Activated CD4-positive, alpha-beta T cell treated with anti-CD3 and anti-CD28 coated beads, Interleukin-2, amount 50 U/mL, for 48 hours (primary cell): ENCODE data around the gene ANTXRL.
"Not testable (repeated sequence)": the region's sequence is repeated elsewhere in the genome, so short reads cannot be mapped to it uniquely, and the experiment has no call there.

Source experiments
- DNase-seq, 2 experiments: peaks; one replicate each; pipeline ENCODE4 v3.0.0-alpha.2; 2020

Gene ANTXRL

DNA sequence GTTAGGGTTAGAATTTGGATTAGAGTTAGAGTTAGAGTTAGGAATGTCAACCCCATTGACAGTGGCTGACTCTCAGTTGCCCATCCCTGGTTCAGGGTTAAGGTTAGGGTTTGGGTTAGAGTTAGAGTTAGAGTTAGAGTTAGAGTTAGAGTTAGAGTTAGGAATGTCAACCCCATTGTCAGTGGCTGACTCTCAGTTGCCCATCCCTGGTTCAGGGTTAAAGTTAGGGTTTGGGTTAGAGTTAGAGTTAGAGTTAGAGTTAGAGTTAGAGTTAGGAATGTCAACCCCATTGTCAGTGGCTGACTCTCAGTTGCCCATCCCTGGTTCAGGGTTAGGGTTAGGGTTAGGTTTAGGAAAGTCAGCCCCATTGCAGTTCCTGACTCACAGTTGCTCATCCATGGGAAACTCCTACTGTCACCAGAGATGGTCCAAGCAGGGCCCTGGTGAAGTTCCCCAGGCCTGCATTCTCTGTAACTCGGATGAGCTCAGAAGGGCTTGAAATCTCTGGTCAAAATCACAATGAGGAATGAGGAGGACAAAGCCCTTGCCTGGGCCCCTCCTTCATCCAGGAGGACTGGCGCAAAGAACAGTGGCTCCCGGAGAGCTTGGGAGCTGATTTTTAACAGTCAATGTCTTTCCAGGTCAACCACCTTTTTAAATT, 8.7 kb downstream of the ANTXRL start:
- DNase-seq: not testable (repeated sequence)

DNA sequence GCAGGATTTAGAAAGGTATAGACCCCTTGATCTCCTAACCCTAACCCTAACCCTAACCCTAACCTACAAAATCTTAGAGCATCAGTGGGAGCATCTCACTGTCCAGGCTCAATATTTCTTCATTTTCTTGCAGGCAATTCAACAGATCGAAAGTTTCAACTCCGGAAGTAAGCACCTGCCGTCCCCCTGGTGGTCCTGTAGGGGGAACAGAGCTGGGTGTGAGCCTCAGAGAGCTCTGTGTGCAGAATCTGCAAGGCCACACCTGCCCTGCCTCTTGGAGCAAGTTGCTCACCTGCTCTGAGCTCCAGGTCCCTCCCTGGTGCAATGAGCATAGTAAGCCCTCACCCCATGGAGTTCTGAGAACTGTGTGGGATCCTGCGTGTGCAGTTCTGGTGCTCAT, 9.3 kb downstream of the ANTXRL start:
- not testable (repeated sequence) for DNase-seq

DNA sequence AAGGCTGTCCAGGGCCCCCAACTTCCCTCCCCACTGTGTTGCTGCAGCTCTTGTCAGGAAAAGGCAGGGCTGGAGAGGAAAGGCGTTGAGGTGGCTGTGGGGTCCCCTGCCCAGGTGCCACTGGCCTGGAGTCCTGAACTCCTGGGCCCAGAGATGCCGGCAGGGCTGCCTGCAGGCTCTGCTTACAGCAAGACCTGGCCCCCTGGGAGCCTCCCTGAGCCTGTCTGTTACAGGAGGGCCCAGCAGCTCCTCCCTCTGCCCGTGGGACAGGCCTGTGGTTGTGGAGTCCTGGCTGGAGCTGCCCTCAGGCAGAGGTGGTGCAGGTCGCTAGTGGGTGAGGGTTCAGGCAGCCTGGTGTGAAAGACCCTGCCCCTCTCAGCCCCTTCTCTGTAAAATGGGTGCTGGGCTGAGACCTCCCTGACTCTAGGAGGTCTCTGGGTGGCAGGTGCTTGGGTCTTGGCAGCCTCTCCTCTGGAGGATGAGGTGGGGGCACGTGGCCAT, 9.9 kb downstream of the ANTXRL start:
- no peak for DNase-seq

DNA sequence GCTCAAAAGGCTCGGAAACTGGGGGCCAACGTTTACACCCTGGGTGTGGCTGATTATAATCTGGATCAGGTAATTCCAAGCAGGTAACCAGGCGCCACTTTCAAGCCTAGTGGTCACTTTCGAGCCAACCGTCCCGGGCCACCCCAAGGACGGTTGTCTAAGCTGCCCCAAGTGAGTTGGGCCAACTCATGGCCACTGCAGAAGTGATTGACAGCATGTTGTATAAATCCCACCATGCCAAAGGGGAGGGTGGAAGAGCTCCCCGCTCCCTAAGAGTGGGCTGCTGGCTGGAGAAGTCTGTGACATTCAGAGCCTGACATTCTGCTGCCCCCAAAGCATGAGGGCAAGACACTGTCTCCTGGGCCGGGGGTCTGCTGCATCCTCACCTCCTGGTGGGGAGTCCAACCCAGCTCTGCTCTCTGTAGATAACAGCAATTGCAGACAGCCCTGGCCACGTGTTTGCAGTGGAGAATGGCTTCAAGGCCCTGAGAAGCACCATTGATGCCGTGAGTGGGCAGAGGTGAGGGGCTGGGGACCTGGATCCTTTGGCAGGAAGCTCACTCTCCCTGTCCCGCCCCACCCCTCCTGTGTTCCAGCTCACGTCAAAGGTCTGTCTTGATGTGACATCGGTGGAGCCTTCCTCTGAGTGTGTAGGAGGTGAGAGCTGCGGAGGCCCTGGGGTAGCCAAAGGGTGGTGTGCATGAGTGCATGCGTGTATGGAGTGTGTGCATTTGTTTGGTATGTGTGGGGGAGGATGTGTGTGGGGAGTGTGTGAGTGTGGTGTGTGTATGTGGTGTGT, 10.8 kb downstream of the ANTXRL start:
- peak in 1 of 2 experiments; percentile 27 for DNase-seq

DNA sequence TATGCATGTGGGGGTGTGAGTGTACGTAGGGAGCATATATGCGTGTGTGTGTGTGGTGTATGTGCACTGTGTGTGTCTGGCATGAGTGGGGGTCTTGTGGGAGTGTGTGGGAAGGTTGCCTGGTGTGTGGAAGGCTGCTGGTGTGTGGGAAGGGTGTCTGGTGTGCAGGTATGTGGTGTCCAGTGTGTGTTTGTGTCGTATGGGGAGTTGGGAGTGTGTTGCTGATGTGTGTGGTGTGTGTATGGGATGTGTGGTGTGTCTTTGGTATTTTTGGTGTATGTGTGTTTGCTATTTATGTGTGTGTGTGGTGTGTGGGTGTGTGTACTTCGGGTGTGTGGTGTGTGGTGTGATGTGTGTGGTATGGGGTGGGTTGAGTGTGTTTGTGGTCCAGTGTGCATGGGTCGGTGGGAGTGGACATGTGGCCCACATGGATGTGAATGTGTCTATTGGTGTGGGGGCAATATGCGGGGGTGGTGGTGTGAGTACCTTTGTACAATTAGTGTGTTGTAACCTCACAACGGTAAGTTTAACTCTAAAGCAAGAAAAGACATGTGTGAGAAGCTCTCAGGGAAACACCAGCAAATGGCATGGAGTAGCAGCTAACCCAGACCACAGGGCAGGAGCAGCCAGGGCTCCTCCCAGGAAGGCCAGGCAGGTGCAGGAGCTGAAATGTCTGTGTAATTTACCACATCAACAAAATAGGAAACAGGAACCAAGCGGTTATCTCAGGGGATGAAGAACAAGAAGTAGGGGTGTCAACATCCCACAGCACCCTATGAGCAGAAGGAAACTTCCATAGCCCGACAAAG, 11.9 kb downstream of the ANTXRL start:
- no peak for DNase-seq

DNA sequence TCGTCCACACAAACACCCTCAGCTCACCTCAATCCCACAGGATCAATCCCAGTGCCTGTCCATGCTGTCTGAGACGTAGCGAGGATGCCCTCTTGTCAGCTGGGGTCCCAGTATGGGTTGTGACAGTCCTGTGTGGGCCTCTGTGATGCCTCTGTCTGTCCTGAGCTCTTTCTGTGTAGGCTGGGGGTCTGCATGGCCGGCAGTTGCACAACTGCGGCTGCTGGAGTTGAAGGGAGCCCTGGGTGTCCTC, 12.4 kb downstream of the ANTXRL start:
- no peak for DNase-seq

DNA sequence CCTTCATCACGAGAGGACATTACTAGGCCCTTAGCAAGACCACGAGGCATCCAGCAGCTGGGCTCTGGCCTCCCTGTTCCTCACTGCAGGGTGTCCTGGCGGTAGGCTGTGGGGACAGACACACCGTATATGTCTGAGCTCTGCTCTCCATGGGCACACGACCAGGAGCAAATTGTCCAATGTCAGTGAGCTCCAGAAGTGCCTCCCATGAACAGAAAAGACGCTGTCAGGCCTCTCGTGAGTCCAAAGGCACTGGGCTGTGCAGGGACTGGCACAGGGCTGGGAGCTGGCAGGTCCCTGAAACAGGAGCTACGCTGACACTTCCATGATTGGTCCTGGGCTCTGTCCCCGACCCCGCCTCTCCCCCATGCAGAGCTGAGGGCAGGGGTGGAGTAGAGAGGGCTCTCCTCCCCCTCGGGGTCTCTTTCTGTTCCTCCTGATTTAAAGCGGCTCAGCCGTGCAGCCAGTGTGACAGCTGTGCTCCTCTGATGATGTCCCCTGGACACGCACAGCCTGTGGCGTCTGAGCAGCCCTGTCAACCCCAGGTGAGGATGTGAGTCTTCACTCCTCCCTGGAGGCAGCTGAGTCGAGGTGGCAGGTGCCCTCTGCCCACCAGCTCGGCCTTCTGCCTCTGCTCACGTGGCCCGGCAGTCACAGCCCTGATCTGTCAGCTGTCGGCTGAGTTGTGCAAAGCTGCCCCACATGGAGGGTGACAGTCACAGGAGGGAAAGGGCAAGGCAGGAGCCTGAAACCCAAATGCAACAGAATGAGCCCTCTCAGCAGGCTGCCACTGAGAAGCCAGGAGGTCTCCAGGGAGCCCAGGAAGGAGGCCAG, 13.0 kb downstream of the ANTXRL start:
- no peak for DNase-seq

DNA sequence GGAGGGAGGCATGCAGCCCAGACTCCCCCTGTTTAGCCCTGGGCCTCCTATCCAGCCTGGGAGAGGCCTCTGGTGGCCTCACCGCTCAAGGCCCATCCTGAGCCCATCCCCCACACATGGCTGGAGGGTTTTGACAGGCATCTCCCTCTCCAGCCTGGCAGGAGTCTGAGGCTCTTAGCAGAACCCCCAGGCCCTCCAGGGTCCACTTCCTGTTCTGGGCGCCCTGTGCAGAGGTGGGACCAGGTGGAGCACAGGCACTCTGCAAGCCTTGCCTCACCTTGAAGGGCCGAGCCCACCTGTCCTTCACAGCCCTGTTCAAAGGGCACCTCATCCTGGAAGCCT, 13.5 kb downstream of the ANTXRL start:
- DNase-seq: not testable (repeated sequence)

DNA sequence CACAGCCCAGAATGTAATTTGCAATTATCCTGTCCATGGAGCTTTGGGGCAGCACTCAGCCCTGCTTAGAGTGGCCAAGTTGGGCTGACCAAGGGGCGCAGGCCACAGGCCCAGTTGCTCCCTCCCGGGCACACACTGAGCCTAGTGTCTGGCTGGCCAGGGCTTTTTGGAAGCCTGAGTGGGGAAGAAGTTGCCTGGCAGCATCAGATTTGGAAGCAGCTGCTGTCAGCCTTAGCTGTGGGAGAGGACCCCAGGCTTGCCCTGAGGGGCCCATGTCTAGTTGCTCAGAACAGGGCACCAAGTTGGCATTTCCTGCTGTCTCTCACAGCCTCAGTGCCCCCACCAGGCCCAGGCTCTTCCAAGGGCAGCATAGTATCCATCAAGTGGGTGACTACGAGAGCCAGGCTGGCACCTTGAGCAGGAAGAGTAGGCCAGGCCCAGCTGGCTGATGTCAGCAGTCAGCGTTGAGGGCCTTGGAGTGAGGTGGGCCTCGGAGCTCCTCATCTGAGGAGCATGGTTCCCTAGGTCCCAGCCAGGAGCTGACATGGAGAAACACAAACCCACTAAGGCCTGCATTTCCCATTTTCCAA, 14.4 kb downstream of the ANTXRL start:
- DNase-seq: no peak

DNA sequence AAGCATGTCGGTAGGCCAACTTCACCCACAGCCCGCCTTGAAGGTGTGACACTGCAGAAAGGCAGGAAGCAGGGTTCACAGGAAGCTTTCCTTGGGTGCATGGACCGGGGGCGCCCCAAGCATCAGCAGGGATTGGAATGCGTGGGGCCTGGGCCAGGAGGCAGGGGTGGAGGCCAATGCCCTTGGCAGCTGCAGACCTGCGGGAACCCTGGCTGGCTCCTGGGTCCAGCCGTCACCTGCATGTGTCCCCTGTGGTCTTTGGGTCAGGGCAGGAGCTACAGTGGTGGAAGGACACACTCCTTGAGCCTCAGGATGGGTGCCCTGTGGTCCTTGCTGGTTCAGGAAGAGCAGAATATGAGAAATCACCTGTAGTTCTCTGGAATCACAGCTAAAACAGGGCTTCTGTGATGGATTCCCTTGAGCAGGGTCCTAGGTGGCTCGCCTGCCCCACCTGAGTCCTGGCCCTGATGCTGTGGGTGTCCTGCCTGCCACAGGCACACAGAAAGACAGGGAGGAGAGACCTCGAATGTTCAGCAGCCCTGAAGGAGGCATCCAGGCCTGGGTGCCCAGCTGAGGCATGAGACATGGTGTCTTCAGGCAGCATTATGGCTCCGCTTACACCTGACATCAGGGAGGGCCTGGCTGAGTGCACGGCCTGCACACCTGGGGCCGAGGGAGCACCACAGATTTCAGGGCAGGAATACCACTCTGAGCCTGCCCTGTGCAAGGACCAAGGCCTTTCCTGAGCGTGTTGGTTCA, 15.1 kb downstream of the ANTXRL start:
- DNase-seq: no peak

DNA sequence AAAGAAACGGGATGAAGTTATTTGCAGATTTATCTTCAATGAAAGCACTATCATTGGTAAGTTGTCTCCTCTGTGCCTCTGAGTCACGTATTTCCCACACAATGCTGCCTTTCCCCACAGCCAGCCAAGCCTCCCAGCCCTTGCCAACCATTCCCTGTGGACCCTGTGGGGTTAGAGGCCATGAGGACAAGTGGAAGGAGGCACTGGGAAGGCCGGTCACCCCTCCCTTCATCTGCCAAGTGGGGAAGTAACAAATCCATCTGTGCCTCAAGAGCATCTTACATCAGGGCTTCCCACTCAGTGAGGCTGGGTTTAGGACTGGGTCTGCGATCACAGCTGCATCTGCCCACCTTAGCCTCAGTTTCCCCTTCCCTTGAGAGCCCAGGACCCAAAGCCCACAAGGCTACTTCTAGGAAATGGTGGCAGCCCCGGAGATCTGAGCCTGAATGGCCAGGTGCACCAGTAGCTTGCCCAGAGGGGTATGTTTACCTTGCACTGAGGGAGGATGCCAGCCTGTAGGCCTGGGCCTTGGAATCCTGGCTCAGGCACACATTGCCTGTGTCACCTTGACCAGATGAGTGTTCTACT, 16.1 kb downstream of the ANTXRL start:
- DNase-seq: not testable (repeated sequence)

DNA sequence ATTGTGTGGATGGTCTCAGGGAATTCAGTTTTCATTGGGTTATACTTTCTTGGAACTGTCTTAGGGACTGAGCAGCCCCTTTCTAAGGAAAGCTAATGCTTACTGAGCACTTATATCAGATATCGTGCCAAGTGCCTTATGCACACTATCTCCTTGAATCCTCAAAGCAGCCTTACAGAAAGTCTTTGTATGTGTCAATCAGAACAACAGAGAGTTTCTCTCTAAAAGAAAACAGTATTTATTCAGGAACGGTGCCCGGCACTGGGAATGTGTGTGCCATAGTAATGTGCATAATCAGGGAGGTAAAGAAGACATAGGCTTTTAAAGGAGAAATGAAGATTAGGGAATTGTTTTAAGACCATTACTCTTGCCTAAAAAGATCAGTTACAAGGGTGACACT, 17.3 kb downstream of the ANTXRL start:
- DNase-seq: no peak

DNA sequence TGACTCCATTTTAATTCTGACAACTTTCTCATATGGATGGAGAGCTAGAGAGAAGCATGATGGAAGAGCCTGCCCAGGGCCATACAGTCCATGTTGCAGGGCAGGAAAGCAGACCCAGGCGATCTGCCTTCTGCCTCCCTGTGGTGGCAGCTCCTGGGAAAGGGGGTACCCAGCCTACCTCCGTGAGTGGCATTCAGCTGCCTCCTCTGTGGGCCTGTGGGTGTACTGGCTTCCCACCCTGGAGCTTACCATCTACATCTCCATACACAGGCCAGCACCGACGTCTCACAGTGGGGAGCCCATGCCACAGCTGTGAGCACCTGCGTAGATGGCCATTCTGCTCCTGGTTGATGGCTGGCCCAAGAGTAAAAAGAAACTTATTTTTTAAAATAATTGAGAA, 17.9 kb downstream of the ANTXRL start:
- not testable (repeated sequence) for DNase-seq

DNA sequence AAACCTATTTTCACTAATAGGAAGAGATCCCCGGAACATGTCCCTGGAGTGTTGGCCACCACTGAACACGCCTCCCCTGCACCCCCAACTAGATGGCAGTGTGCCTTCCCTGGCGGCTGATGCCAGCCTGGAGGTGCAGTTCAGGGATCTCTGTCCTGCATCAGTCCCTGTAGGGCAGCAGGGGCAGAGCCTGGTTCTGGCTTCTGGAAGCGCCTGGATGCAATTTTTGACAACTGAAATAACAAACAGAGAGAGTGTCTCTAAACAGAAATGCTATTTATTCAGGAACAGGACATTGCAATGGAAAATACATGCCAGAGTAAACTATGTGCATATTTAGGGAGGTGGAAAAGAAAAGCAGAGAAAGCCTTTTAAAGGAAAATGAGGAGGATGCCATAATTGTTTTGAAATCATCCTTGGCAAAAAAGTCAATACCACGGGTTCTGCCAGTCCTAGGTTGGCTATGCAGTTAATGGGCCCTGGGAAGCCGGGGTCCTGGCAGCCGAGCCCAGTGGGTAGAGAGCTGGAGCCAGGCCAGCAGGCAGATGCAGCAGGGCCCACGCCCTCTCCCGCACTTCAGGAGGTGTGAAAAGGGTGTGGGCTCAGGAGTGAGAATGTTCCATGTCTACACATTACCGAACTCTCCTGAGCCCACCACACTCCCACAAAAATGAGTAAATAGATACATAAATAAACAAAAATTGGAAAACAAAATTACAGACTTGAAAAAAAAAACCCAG, 18.5 kb downstream of the ANTXRL start:
- no peak for DNase-seq

DNA sequence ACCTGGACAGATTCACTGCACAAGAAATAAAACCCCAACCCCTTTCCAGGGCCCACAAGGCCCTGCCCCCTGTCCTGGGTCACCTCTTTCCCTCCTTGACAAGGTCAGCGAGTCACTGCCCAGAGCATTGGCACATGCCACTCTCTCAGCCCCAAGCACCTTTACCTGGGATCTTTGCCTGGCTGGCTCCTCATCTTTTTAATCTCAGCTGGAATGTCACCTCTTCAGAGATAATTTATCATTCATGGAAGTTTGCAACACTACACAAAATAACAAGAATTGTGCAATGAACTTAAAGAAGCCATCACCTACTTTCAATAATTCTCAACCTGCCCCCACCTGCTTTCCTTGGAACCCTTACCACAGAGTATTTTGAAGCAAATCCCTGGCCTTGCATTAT, 19.2 kb downstream of the ANTXRL start:
- DNase-seq: no peak

DNA sequence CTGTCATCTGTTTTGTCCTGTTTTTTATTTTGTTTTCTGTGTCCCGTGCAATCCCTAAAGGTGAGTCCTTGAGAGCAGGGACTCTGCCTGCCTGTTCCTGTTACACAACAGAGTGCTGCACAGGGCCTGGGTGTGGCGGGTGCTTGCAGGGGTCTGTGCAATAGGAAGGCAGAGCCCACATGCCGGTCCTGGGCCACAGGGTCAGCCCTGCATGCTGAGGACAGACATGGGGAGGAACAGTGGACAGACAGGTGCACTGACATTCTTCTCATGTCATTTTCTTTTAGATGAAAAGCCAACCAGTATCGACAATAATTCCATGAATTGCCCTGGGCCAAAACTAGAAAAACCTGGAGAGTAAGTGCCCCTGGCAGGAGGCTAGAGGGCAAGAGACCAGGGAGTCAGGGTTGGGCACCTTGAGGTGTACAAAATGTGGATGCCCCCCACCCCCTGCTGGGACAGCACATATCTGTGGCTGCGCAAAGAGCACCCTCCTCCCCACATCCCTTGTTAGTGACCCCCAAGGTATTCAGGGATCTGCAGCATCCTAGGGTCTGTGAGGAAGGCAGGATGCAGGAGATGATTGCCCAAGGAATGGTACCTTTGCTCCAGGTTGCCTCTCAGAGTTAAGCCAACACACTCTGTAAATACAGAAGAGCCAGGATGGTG, 19.9 kb downstream of the ANTXRL start:
- DNase-seq: no peak

DNA sequence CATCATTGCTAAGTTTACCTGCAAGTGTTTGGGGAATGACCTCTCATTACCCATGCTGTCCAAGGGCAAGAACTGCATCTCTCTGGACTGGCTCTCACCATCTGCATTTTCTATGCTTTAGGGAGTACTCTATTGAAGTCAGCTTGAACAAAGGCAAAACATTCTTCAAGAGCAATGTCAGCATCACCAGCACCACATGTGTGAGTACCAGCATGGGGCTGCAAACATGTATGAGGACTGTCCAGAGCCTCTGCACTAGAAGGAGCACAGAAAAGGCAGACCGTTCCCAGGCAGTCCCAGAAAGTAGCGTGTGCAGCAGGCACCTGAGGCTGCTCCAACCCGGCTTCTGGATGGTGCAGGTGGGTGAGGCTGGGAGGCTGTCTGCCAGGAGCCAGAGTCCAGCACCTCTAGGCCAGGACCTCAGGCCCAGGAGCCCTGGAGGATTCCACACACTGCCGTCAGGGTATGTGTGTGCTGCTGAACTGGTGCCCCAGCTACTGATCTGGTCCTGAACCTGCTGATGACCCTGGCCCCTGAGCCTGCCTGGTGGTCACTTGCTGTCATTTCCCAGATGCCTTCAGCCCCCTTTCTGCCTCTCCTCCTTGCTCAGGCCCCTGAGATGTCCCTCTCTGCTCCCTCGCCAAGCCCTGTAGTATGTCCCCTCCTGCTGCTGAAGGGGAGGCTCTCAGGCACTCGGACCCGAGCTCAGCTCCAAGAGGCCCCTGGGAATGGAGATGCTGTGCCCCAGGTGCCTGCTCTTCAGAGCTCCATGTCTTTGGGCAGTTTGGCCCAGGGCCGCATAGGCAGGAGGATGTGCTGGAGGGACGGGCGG, 20.7 kb downstream of the ANTXRL start:
- peak in 1 of 2 experiments; percentile 2 for DNase-seq

DNA sequence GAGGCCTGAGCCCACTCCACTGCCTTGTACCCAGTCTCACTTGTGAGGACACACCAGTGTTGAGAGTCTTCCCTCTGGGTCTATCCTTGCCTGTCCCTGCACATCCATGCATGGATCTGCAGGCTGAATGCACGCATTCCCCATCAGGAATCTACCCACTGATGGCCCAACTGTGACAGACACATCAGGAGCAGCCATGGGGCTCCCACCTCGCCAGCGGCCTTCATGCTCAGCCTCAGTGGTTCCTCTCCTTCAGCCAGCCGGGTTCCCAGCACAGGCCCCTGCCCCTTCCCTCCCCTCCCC, 21.3 kb downstream of the ANTXRL start:
- no peak for DNase-seq
